ENCODE results near the gene PKHD1.

- TF ChIP-seq TCF4 (CRISPR knock-in tag; IDR thresholded peaks at IDR 0.05; ENCODE audit: borderline replicate concordance) (no peak), PATZ1 (CRISPR knock-in tag; IDR thresholded peaks at IDR 0.05; ENCODE audit: borderline replicate concordance) (no peak), ZFP30 (CRISPR knock-in tag; IDR thresholded peaks at IDR 0.05) (no peak), SNAI2 (CRISPR knock-in tag; IDR thresholded peaks at IDR 0.05) (no peak), ZFP3 (CRISPR knock-in tag; IDR thresholded peaks at IDR 0.05) (no peak)
These were observed 281.9 kb downstream of the PKHD1 start for GRCh38 chr6:51805517-51805916.
